ENCODE measurements around the gene LDLRAD2.
"Not testable (repeated sequence)": the region's sequence is repeated elsewhere in the genome, so short reads cannot be mapped to it uniquely, and the experiment has no call there.

LDLRAD2 gene

GRCh38 chr1:21824926-21825325 is 12.9 kb downstream of the LDLRAD2 start:
- no peak for DNase-seq

GRCh38 chr1:21825393-21825792 is 13.3 kb downstream of the LDLRAD2 start:
- no peak for DNase-seq

GRCh38 chr1:21826694-21827093 is 14.6 kb downstream of the LDLRAD2 start:
- DNase-seq: not testable (repeated sequence)

GRCh38 chr1:21827141-21827679 is 15.1 kb downstream of the LDLRAD2 start:
- DNase-seq: no peak

GRCh38 chr1:21828075-21828474 is 16.0 kb downstream of the LDLRAD2 start:
- no peak for DNase-seq

GRCh38 chr1:21828506-21829210 is 16.6 kb downstream of the LDLRAD2 start:
- no peak for DNase-seq

GRCh38 chr1:21829294-21829693 is 17.2 kb downstream of the LDLRAD2 start:
- no peak for DNase-seq

- DNase-seq: no peak
Observed at GRCh38 chr1:21830792-21831453, 18.9 kb downstream of the LDLRAD2 start.

- no peak for DNase-seq
Observed at GRCh38 chr1:21831454-21831970, 19.4 kb downstream of the LDLRAD2 start.

- DNase-seq: no peak
Observed at GRCh38 chr1:21833392-21833976, 21.4 kb downstream of the LDLRAD2 start.

- DNase-seq: no peak
Observed at GRCh38 chr1:21834094-21834493, 22.0 kb downstream of the LDLRAD2 start.

- DNase-seq: no peak
Observed at GRCh38 chr1:21834666-21835065, 22.6 kb downstream of the LDLRAD2 start.

- DNase-seq: no peak
Observed at GRCh38 chr1:21836010-21836409, 23.9 kb downstream of the LDLRAD2 start.

GRCh38 chr1:21836729-21837128 is 24.7 kb downstream of the LDLRAD2 start:
- no peak for DNase-seq

- no peak for DNase-seq
Observed at GRCh38 chr1:21837476-21837875, 25.4 kb downstream of the LDLRAD2 start.

GRCh38 chr1:21838359-21839157 is 26.5 kb downstream of the LDLRAD2 start:
- DNase-seq: no peak

GRCh38 chr1:21839337-21840037 is 27.4 kb downstream of the LDLRAD2 start:
- DNase-seq: no peak

GRCh38 chr1:21840981-21841380 is 28.9 kb downstream of the LDLRAD2 start:
- DNase-seq: no peak

- no peak for DNase-seq
Observed at GRCh38 chr1:21841852-21842466, 29.9 kb downstream of the LDLRAD2 start.

- DNase-seq: no peak
Observed at GRCh38 chr1:21842606-21843162, 30.6 kb downstream of the LDLRAD2 start.

- DNase-seq: no peak
Observed at GRCh38 chr1:21843208-21843607, 31.1 kb downstream of the LDLRAD2 start.

Data from CD4-positive, alpha-beta T cell treated with Interleukin-6 for 4 hours (primary cell).